Measurements from ENCODE around the gene EEF2KMT. TPM values are rescaled to one million over a fixed set of nuclear protein-coding genes. Genes with fewer than 3 reads are reported as not detected.
"Not testable (repeated sequence)": the region's sequence is repeated elsewhere in the genome, so short reads cannot be mapped to it uniquely, and the experiment has no call there.

The EEF2KMT gene, protein sequence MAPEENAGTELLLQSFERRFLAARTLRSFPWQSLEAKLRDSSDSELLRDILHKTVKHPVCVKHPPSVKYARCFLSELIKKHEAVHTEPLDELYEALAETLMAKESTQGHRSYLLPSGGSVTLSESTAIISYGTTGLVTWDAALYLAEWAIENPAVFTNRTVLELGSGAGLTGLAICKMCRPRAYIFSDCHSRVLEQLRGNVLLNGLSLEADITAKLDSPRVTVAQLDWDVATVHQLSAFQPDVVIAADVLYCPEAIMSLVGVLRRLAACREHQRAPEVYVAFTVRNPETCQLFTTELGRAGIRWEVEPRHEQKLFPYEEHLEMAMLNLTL
- total RNA-seq, result 5.2 TPM

DNA sequence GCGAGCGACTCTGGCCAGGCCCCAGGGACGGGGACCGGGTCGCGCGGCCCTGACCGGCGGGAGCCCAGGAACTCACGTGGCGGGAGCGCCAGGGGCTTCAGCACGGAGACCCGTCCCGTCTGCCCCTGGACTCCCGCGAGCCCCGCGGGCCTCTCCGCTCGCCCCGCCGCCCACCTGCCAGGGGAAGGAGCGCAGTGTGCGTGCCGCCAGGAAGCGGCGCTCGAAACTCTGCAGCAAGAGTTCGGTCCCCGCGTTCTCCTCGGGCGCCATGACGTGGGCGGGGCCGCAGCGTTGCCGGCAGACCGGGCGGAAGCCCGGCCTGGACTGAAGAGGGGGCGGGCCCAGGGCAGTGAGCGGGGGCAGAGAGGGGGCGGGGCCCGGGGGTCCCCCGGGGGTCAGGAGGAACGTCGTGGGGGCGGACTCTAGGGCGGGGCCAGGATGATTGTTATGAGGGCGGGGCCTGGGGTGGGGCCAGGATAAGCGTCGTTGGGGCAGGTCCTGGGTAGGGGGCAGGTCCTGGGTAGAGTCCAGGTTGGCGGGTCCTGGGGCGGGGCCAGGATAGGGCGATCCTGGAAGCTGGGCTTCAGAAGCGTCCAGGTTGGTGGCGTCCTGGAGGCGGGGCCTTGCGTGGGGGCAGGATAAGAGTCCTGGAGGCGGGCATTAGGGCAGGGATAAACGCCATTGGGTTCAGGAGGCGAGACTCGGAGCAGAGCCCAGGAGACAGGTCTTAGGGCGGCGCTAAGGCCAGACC lies at the start of gene EEF2KMT:
Gene EEF2KMT (minus strand): TSS at position 326 of the 751 bp plus-strand sequence. CDS start 56 bp downstream, at position 270.
- DNase-seq, result peak; percentile 99

- DNase-seq, result not testable (repeated sequence)
Measured at GRCh38 chr16:5144621-5144956, 47.0 kb upstream of the EEF2KMT start.

DNA sequence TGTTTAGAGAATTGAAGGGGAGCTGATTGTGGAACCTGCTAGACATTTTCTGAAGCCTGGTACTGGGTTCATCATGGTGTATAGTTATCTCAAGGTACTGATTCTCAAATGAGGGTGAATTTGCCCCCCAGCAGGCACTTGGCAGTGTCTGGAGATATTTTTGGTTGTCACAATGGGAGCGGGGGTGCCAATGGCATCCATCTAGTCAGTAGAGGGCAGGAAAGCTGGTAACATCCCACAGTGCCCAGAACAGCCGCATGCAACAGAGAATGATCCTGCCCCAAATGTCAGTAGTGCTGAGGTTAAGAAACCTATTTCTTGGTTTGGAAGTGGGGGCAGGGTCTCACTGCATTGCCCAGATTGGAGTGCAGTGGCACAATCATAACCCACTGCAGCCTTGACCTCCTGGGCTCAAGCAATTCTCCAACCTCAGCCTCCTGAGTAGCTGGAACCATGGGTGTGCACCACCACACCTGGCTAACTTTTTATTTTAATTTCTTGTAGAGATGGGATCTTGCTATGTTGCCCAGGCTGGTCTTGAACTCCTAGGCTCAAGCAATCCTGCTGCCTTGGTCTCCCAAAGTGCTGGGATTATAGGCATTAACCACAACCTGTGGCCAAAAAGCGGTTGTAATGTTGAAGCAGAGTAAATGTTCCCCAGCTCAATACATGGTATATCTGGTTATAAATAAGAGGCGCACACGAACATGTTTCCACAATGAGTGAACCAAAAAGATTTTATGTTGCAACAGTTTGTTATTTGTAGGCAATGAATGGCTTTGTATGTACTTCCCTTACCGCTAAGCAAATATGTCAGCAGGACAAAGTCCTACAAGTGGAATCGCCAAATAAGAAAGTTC lies 46.4 kb upstream of the EEF2KMT start:
- DNase-seq, result no peak

- not testable (repeated sequence) for DNase-seq
Measured at GRCh38 chr16:5140151-5140550, 42.6 kb upstream of the EEF2KMT start.

DNA sequence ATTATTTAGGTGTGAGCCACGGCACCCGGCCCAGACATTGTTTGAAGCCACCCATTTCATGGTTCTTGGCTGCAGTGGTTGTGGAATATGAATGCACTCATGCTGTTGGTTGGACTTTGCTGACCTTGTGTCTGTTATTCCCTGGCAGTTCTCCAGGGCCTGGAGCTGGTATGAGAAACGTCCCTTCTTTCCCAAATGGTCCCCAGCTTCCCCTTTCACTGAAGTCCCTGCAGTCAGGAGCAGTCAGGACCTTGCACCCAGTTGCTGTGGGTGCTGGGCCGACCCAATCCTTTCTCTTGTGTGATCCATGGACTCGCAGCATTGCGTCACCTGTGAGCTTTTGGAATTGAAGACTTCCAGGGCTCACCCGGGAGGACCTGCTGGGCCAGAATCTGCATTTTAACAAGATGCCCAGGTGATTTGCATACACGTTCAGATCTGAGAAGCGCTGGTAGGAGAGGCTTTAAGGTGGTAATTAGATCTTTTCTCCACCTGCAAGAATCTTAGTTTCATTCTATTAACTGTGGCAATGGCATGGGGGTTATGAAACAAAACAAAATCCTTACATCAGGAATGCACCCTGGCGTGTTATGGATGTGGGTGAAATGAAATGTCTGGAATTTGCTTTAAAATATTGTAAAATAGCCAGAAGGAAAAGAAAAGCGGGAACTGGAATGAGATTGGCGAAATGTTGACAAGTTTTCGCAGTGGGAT lies 37.3 kb upstream of the EEF2KMT start:
- DNase-seq, result not testable (repeated sequence)

GRCh38 chr16:5132915-5133600 lies 35.5 kb upstream of the EEF2KMT start:
- not testable (repeated sequence) for DNase-seq

DNA sequence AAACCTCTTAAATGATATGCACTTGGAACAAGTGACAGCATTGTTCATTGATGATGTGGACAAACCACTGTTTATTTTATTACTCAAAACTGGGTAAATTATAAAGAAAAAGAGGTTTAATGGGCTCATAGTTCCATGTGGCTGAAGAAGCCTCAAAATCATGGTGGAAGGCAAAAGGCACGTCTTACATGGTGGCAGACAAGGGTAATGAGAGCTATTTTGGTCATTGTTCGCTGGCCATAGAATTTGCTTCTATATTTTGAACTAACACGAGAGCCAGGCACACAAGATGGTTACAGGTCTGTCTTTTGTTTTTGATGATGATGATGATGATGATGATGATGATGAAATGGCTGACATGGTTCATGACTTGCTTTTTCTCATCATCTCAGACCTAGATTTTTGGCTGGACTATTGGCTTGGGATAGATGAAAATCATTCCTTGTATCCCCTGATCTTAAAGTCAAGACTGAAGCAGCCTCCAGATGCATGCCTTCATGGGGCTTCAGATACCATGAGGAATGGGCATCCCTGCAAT lies 33.9 kb upstream of the EEF2KMT start:
- not testable (repeated sequence) for DNase-seq

- DNase-seq, result peak; percentile 80
Measured at GRCh38 chr16:5117300-5118087, 19.9 kb upstream of the EEF2KMT start.

GRCh38 chr16:5116780-5117295 lies 19.2 kb upstream of the EEF2KMT start:
- peak; percentile 7 for DNase-seq

GRCh38 chr16:5110933-5111332 lies 13.3 kb upstream of the EEF2KMT start:
- not testable (repeated sequence) for DNase-seq

- no peak for DNase-seq
Measured at GRCh38 chr16:5108505-5109158, 11.0 kb upstream of the EEF2KMT start.

- DNase-seq, result not testable (repeated sequence)
Measured at GRCh38 chr16:5105039-5105438, 7.4 kb upstream of the EEF2KMT start.

- not testable (repeated sequence) for DNase-seq
Measured at GRCh38 chr16:5103296-5104032, 5.9 kb upstream of the EEF2KMT start.

DNA sequence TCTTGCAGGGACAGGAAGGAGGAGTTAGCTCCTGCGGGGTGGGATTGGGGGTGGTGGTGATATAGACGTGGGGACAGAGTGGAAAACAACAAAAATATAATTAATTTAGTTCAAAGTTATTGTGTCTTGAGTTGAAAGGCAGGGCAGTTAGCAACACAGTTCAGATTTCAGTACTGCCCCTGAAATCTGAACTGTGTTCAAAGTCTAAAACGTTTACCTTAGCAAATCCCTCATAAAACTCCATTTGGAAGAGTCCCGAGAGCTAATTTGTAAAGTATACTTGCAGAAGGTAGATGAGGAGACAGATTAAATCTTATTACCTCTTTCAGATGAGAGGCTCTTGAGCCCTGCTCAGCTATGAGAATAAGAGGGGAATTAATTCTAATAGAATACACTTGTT lies 1.6 kb upstream of the EEF2KMT start:
- DNase-seq, result not testable (repeated sequence)

GRCh38 chr16:5098221-5099159 lies 895 bp upstream of the EEF2KMT start:
- peak; percentile 86 for DNase-seq

DNA sequence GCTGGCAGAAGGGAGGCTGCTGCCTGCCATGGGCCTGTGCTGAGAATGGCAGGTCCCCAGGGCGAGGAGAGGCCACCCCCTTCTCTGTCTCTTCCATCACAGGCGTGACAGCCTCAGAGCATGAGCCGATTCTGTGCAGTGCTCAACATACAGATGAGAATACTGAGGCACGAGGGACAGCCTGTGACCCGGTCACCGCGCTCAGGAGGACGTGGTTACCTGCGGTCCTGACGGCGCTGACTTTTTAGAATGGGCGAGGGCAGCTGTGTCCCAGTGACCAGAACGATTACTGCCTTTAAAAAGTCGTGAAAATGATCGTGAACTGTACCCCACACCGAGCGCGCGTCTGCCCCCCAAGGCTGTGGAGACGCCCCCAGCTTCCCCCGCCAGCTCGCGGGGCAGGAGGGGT lies 530 bp downstream of the EEF2KMT start:
- peak; percentile 43 for DNase-seq

GRCh38 chr16:5096437-5097060 lies 1.0 kb downstream of the EEF2KMT start:
- not testable (repeated sequence) for DNase-seq
